Heart left ventricle (tissue), 16 donors: ENCODE data around the gene TENM3. TPM values are rescaled to one million over a fixed set of nuclear protein-coding genes. Genes with fewer than 3 reads are reported as not detected.

Source experiments
- ATAC-seq, 4 donors: fragments of 200-7000 bp; cut with Tn5 transposase; one replicate each; pipeline ENCODE4 v1.9.1; 2020 to 2022; ENCODE audit warnings: moderate library complexity in 4 of 4, mild to moderate bottlenecking in 3 of 4, moderate number of reproducible peaks in 1 of 4
- DNase-seq, 5 donors: peaks; one replicate each; pipeline ENCODE4 v3.0.0-alpha.2; 2020
- H3K27ac ChIP-seq, 12 donors: fragments of 200-600 bp; sonication (generic) in 4 of 12; one replicate each; pipeline versions ENCODE4 v1.5.0 to v1.8.0; 2016 to 2022; ENCODE audit warnings: mild to moderate bottlenecking in 2 of 12
- H3K27me3 ChIP-seq, 9 donors: fragments of 200-600 bp; sonication (generic) in 2 of 9; one replicate each; pipeline versions ENCODE4 v1.5.1 to v1.8.0; 2016 to 2022; ENCODE audit warnings: mild to moderate bottlenecking in 3 of 9
- H3K36me3 ChIP-seq, 9 donors: fragments of 200-600 bp; sonication (generic) in 2 of 9; one replicate each; pipeline versions ENCODE4 v1.5.0 to v1.8.0; 2018 to 2022; ENCODE audit warnings: mild to moderate bottlenecking in 2 of 9
- H3K4me1 ChIP-seq, 12 donors: fragments of 200-600 bp; sonication (generic) in 4 of 12; one replicate each; pipeline versions ENCODE4 v1.5.0 to v1.8.0; 2016 to 2022; ENCODE audit warnings: mild to moderate bottlenecking in 3 of 12
- H3K4me3 ChIP-seq, 12 donors: fragments of 200-600 bp; sonication (generic) in 4 of 12; one replicate each; pipeline versions ENCODE4 v1.5.0 to v1.8.0; 2017 to 2022; ENCODE audit warnings: mild to moderate bottlenecking in 9 of 12, moderate library complexity in 4 of 12
- H3K9me3 ChIP-seq, 12 donors: fragments of 200-600 bp; sonication (generic) in 4 of 12; one replicate each; pipeline versions ENCODE4 v1.5.0 to v1.8.0; 2016 to 2022; ENCODE audit warnings: mild to moderate bottlenecking in 1 of 12
- CTCF ChIP-seq, 12 donors: fragments of 200-600 bp; sonication (generic) in 4 of 12; IDR thresholded peaks; one replicate each; pipeline versions ENCODE4 v1.5.0 to v1.8.0; 2018 to 2022; ENCODE audit warnings: antibody characterized with exemption in 12 of 12, mild to moderate bottlenecking in 5 of 12
- POLR2A ChIP-seq, 2 donors: fragments of 450-650 bp; IDR thresholded peaks; one replicate each; pipeline ENCODE4 v1.6.1; 2017; ENCODE audit warnings: antibody characterized with exemption in 2 of 2, mild to moderate bottlenecking in 2 of 2, moderate library complexity in 2 of 2
- WGBS, 4 donors: extraction: QIAGEN DNeasy Blood & Tissue Kit in 2 of 4; methylation state at CpG; one replicate each; pipeline versions ENCODE4 v1.1.5 to v1.1.7; 2013 to 2018; 5-methylcytosine and 5-hydroxymethylcytosine counted together
- intact Hi-C, 10 donors: fragments of 100-400 bp; cut with DNase I; formaldehyde crosslinking; loops; one replicate each; pipeline versions ENCODE4 v1.11.1 to v1.14.2; 2022
- polyA plus RNA-seq, 2 donors: library from polyadenylated mRNA; stranded (reverse); fragments of 200-250 nt; gene quantifications; one replicate each; pipeline ENCODE4 v1.2.3, GENCODE V29; 2013
- total RNA-seq, 9 donors: library from RNA; depleted of rRNA in 2 of 9; stranded (reverse); fragments of >200 nt in 2 of 9; fragmentation: NEBNext Ultra II Directional in 3 of 9; extraction: Animal tissue kit (Norgen Biotek cat#: 25700) in 3 of 9; gene quantifications; one replicate each; pipeline versions ENCODE4 v1.1.0 to v1.2.4, GENCODE V29; 2016 to 2023
- donor health status: ischemic (EF 13 %, LVEDD 7.1; RV severe dilation, severe dysfunction).
- donor health status: healthy with polysubstance abuse.
- donor health status: DM: no; HTN: yes; CAD: no.
- donor health status: DM: no; HTN: no; CAD: no.
- donor health status: ischemic (EF 25% LVEDD 6.9; RV normal size, moderate dysfunction).
- donor health status: ischemic (EF 25% LVEDD 5.7; RV mildly dilated, moderate dysfunction).
- donor health status: healthy.
- donor health status: DM: yes; HTN: yes; CAD: no.
- donor health status: ischemic (EF 35%, LVEDD 5.7; RV mildly dilated, moderate dysfunction).
- donor health status: nonischemic (EF 11% LVEDD 7.7; RV severe dilation, severe dysfunction).
- donor health status: DM: yes; HTN: yes; CAD: no.
- donor health status: PGD.
- donor health status: ischemic (EF 29% LVEDD 5.4; RV normal size, mild dysfunction).
- donor health status: nonischemic (EF 23%, LVEDD 6.1; RV moderate dilation, normal function).

The TENM3 gene
- total and polyA plus RNA-seq, 11 donors = 0.19 to 10.3 (median 2.5) TPM

- intact Hi-C loops = no loop called here
- TF ChIP-seq CTCF (IDR thresholded peaks at IDR 0.05) (no peak), POLR2A (IDR thresholded peaks at IDR 0.05) (no peak)
- Histone ChIP-seq H3K27ac (no peak overlapping the region), H3K4me3 (no peak overlapping the region), H3K27me3 (no peaks in the 10 kb centered on the region), H3K36me3 (no peaks in the 10 kb centered on the region), H3K9me3 (no peaks in the 10 kb centered on the region), H3K4me1 (no peaks in the 10 kb centered on the region)
- WGBS, 4 donors = 88 to 93% (median 91%) methylated on average over 5 of the region's 5 CpGs
- ATAC-seq (no peak), DNase-seq (no peak)
Observed at GRCh38 chr4:182303847-182304246, 60.6 kb downstream of the TENM3 start.

DNA sequence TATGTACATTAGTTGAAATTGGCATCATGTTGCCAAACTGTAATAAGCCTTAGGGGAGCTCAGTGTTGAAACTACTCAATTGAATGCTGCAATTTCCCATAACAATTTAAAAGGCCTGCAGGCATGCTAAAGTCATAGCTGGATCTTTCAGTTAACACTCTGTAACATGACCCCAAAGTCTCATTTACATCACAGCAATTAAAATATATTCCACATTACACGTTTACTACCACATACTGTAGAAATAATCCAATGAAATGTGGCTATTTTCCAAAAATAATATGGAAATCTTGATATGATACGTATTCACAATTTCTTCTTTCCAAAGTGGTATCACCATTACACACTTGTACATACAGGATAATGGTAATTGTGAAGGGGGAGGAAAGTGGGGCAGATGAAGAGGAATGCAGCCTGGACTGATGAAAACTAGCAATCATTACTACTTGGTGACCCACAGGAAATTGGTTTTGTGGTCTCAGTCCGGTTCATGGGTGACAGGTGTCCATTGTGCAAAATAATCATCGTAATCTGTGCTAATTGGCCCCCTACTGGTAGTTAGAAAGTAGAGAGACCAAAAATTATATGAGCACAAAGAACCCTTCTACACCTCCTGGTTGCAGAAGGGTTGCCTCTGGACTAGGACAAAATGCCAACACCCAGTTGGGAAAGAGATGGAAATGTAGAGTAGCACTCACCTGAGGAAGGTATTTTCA lies 63.7 kb downstream of the TENM3 start:
- Histone ChIP-seq H3K36me3 (no peaks in the 10 kb centered on the region), H3K27me3 (no peaks in the 10 kb centered on the region), H3K4me3 (no peak overlapping the region), H3K4me1 (no peaks in the 10 kb centered on the region), H3K27ac (no peak overlapping the region), H3K9me3 (no peaks in the 10 kb centered on the region)
- ATAC-seq = no peak
- WGBS, 4 donors = 64 to 78% (median 72%) methylated on average over 4 of the region's 4 CpGs
- intact Hi-C loops = no loop called here
- TF ChIP-seq POLR2A (IDR thresholded peaks at IDR 0.05) = no peak
- TF ChIP-seq CTCF (IDR thresholded peaks at IDR 0.05) = peak in 1 of 12 donors; percentile 8
- no peak for DNase-seq

GRCh38 chr4:182307746-182308145 lies 64.5 kb downstream of the TENM3 start:
- Histone ChIP-seq H3K27me3 (no peaks in the 10 kb centered on the region), H3K27ac (no peak overlapping the region), H3K4me1 (no peaks in the 10 kb centered on the region), H3K36me3 (no peaks in the 10 kb centered on the region), H3K9me3 (no peaks in the 10 kb centered on the region), H3K4me3 (no peak overlapping the region)
- WGBS, 4 donors = 51 to 75% (median 61%) methylated on average over 2 of the region's 2 CpGs
- no peak for DNase-seq
- intact Hi-C loops = no loop called here
- no peak for TF ChIP-seq CTCF (IDR thresholded peaks at IDR 0.05)
- TF ChIP-seq POLR2A (IDR thresholded peaks at IDR 0.05) = no peak
- no peak for ATAC-seq

DNA sequence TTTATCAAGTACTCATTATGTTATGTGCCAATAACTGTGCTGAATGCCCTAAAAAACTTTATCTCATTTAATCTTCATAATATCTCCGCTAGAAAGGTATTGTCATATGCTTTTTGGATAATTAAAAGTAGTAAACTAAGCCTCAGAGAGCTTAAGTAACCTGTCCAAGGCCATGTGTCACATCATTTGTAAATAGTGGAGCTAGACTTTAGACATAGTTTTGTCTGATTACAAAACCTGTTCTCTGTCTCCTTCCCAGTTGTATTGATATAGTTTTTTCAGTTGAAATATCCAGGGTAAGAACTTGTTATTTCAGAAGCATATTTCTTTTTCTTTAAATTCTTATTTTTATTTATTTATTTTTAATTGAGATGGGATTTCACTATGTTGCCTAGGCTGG lies 66.7 kb downstream of the TENM3 start:
- intact Hi-C loops = no loop called here
- H3K9me3 ChIP-seq = peaks cover 0 to 16% (median 7%) of the 10 kb centered on the region in 12 donors
- 71 to 85% (median 80%) methylated on average over 1 of the region's 1 CpG for WGBS, 4 donors
- no peaks in the 10 kb centered on the region for H3K36me3 ChIP-seq
- TF ChIP-seq POLR2A (IDR thresholded peaks at IDR 0.05) (no peak), CTCF (IDR thresholded peaks at IDR 0.05) (no peak)
- no peaks in the 10 kb centered on the region for H3K27me3 ChIP-seq
- H3K4me3 ChIP-seq = no peak overlapping the region
- no peaks in the 10 kb centered on the region for H3K4me1 ChIP-seq
- ATAC-seq = no peak
- H3K27ac ChIP-seq = no peak overlapping the region
- no peak for DNase-seq
